Mesothelial cell of epicardium (in vitro differentiated cells): ENCODE measurements around the gene DENND5A. TPM values are rescaled to one million over a fixed set of nuclear protein-coding genes. Genes with fewer than 3 reads are reported as not detected.
"Not testable (repeated sequence)": the region's sequence is repeated elsewhere in the genome, so short reads cannot be mapped to it uniquely, and the experiment has no call there.

Experiments used
- DNase-seq, 2 experiments: peaks; one replicate each; pipeline ENCODE4 v3.0.0; 2021; ENCODE audit warnings: low spot score in 2 of 2; ENCODE audit not compliant: unreplicated experiment in 2 of 2
- H3K27ac Mint-ChIP-seq: 2 replicates; pipeline ENCODE4 v1.8.0; 2021; ENCODE audit warnings: mixed read lengths
- H3K27me3 Mint-ChIP-seq: 2 replicates; pipeline ENCODE4 v1.8.0; 2021; ENCODE audit warnings: low read depth, mixed read lengths
- H3K36me3 Mint-ChIP-seq: 2 replicates; pipeline ENCODE4 v1.8.0; 2021; ENCODE audit warnings: mixed read lengths
- H3K4me1 Mint-ChIP-seq: 2 replicates; pipeline ENCODE4 v1.8.0; 2021; ENCODE audit warnings: mixed read lengths
- H3K4me3 Mint-ChIP-seq: 2 replicates; pipeline ENCODE4 v1.8.0; 2021; ENCODE audit warnings: mild to moderate bottlenecking, moderate library complexity, mixed read lengths
- H3K9me3 Mint-ChIP-seq: 2 replicates; pipeline ENCODE4 v1.8.0; 2021; ENCODE audit warnings: mixed read lengths
- CTCF ChIP-seq: fragments of 200-600 bp; sonication (generic); IDR thresholded peaks from one replicate; pipeline ENCODE4 v1.5.0; 2021; ENCODE audit warnings: antibody characterized with exemption; ENCODE audit not compliant: unreplicated experiment
- total RNA-seq: library from RNA; stranded (reverse); gene quantifications from 3 replicates; pipeline ENCODE4 v1.2.1, GENCODE V29; 2021

The DENND5A gene
- total RNA-seq, 1 donor from 2014 or later = 85.5 TPM

GRCh38 chr11:9267680-9268079 lies 2.5 kb upstream of the DENND5A start:
- Mint-ChIP-seq H3K4me1 (peaks cover 23% of the 10 kb centered on the region), H3K27ac (no peak overlapping the region)
- no peak for TF ChIP-seq CTCF

GRCh38 chr11:9266926-9267325 lies 1.8 kb upstream of the DENND5A start:
- H3K4me3 Mint-ChIP-seq = peak overlapping the region; percentile 10
- H3K27me3 Mint-ChIP-seq = no peaks in the 10 kb centered on the region
- peaks cover 29% of the 10 kb centered on the region for H3K4me1 Mint-ChIP-seq
- TF ChIP-seq CTCF = no peak
- H3K36me3 Mint-ChIP-seq = no peaks in the 10 kb centered on the region
- DNase-seq = no peak
- H3K27ac Mint-ChIP-seq = no peak overlapping the region
- no peaks in the 10 kb centered on the region for H3K9me3 Mint-ChIP-seq

More at GRCh38 chr11:9267680-9268079, 2.5 kb upstream of the DENND5A start:
- DNase-seq = no peak
- H3K4me3 Mint-ChIP-seq = no peak overlapping the region
- no peaks in the 10 kb centered on the region for H3K27me3 Mint-ChIP-seq
- no peaks in the 10 kb centered on the region for H3K36me3 Mint-ChIP-seq
- no peaks in the 10 kb centered on the region for H3K9me3 Mint-ChIP-seq

GRCh38 chr11:9266132-9266736 lies 1.1 kb upstream of the DENND5A start:
- peak overlapping the region; percentile 80 for H3K4me3 Mint-ChIP-seq
- H3K4me1 Mint-ChIP-seq = peaks cover 34% of the 10 kb centered on the region
- H3K27me3 Mint-ChIP-seq = no peaks in the 10 kb centered on the region
- H3K27ac Mint-ChIP-seq = peak overlapping the region; percentile 78
- H3K36me3 Mint-ChIP-seq = no peaks in the 10 kb centered on the region
- no peaks in the 10 kb centered on the region for H3K9me3 Mint-ChIP-seq
- no peak for DNase-seq
- TF ChIP-seq CTCF = no peak

- Mint-ChIP-seq H3K9me3 (no peaks in the 10 kb centered on the region), H3K36me3 (no peaks in the 10 kb centered on the region), H3K4me3 (peak overlapping the region; percentile 93), H3K4me1 (peaks cover 40% of the 10 kb centered on the region), H3K27ac (peak overlapping the region; percentile 94), H3K27me3 (no peaks in the 10 kb centered on the region)
- DNase-seq = peak; percentile 23 to 45
- TF ChIP-seq CTCF = no peak
Observed at GRCh38 chr11:9264316-9265210, 587 bp downstream of the DENND5A start.

GRCh38 chr11:9263840-9264315 lies 1.3 kb downstream of the DENND5A start:
- Mint-ChIP-seq H3K36me3 (no peaks in the 10 kb centered on the region), H3K4me1 (peaks cover 38% of the 10 kb centered on the region), H3K9me3 (no peaks in the 10 kb centered on the region), H3K27ac (peak overlapping the region; percentile 94), H3K27me3 (no peaks in the 10 kb centered on the region), H3K4me3 (peak overlapping the region; percentile 93)
- no peak for DNase-seq
- no peak for TF ChIP-seq CTCF

- peaks cover 35% of the 10 kb centered on the region for H3K4me1 Mint-ChIP-seq
- not testable (repeated sequence) for H3K9me3 Mint-ChIP-seq, H3K4me3 Mint-ChIP-seq, H3K36me3 Mint-ChIP-seq, DNase-seq, H3K27ac Mint-ChIP-seq, H3K27me3 Mint-ChIP-seq
Observed at GRCh38 chr11:9260838-9261146, 4.4 kb downstream of the DENND5A start.
